Suprapubic skin (tissue), 4 donors: Measurements from ENCODE around the gene TEX51.

Experiments
- POLR2A ChIP-seq, 2 donors: fragments of 450-650 bp; IDR thresholded peaks; one replicate each; pipeline ENCODE4 v1.6.1; 2017; ENCODE audit warnings: antibody characterized with exemption in 2 of 2, mild to moderate bottlenecking in 2 of 2, moderate library complexity in 2 of 2
- POLR2AphosphoS5 ChIP-seq, 3 donors: sonication (generic); formaldehyde crosslinking; IDR thresholded peaks; one replicate each; pipeline ENCODE4 v1.6.1; 2017; ENCODE audit warnings: antibody characterized with exemption in 3 of 3
- TF ChIP-seq, protein P1 (sequence below), 2 donors: fragments of 200-600 bp in 1 of 2; fragments of 450-650 bp in 1 of 2; sonication (generic) in 1 of 2; IDR thresholded peaks; one replicate each; pipeline ENCODE4 v1.5.1; 2016 to 2019; ENCODE audit warnings: antibody characterized with exemption in 2 of 2, mild to moderate bottlenecking in 1 of 2, moderate library complexity in 1 of 2

DNA sequence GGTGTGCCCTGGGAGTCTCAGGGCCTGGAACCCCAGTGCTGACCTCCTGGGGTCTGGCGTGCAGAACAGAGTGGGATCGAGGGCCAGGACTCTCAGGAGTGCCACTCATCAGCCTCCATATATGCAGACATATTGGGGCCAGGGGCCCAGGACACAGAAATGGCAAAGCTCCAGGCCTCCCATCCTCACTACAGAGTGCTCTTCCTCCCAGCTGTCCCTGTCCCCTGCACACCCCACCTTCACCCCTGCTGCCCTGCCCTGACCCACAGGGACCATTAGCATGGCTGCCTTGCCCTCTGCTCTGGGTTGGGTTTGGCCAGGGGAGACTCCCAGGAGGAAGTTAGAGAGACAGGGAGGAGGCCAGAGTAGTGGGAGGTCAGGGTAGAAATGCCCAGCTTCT, 2.8 kb downstream of the TEX51 start:
- no peak for TF ChIP-seq POLR2AphosphoS5 (IDR thresholded peaks at IDR 0.05)
- TF ChIP-seq POLR2A (IDR thresholded peaks at IDR 0.05) = no peak
- TF ChIP-seq, protein P1, sequence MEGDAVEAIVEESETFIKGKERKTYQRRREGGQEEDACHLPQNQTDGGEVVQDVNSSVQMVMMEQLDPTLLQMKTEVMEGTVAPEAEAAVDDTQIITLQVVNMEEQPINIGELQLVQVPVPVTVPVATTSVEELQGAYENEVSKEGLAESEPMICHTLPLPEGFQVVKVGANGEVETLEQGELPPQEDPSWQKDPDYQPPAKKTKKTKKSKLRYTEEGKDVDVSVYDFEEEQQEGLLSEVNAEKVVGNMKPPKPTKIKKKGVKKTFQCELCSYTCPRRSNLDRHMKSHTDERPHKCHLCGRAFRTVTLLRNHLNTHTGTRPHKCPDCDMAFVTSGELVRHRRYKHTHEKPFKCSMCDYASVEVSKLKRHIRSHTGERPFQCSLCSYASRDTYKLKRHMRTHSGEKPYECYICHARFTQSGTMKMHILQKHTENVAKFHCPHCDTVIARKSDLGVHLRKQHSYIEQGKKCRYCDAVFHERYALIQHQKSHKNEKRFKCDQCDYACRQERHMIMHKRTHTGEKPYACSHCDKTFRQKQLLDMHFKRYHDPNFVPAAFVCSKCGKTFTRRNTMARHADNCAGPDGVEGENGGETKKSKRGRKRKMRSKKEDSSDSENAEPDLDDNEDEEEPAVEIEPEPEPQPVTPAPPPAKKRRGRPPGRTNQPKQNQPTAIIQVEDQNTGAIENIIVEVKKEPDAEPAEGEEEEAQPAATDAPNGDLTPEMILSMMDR (IDR thresholded peaks at IDR 0.05) = no peak
